ENCODE results near the gene MAP2. TPM values are rescaled to one million over a fixed set of nuclear protein-coding genes. Genes with fewer than 3 reads are reported as not detected.

The MAP2 gene
- total and polyA plus RNA-seq, 7 donors = 0.72 to 6.5 (median 1.8) TPM

GRCh38 chr2:209613649-209614305 lies 189.9 kb downstream of the MAP2 start:
- Histone ChIP-seq H3K9me3 (no peaks in the 10 kb centered on the region), H3K4me1 (no peaks in the 10 kb centered on the region), H3K4me3 (no peak overlapping the region), H3K36me3 (ENCODE audit: insufficient read depth in 1 of 2, low read depth in 1 of 2) (no peaks in the 10 kb centered on the region), H3K27me3 (ENCODE audit: insufficient read depth in 3 of 3, low read length in 2 of 3) (no peaks in the 10 kb centered on the region), H3K27ac (no peak overlapping the region)
- DNase-seq (no peak), ATAC-seq (no peak)
- no peak for TF ChIP-seq CTCF (IDR thresholded peaks at IDR 0.05)
- 61 to 65% (median 64%) methylated on average over 5 of the region's 5 CpGs for WGBS, 3 donors
- intact Hi-C loops (cut with DNase I) = no loop called here

GRCh38 chr2:209614690-209615369 lies 191.0 kb downstream of the MAP2 start:
- Histone ChIP-seq H3K36me3 (ENCODE audit: insufficient read depth in 1 of 2, low read depth in 1 of 2) (no peaks in the 10 kb centered on the region), H3K27ac (no peak overlapping the region), H3K4me3 (no peak overlapping the region), H3K4me1 (no peaks in the 10 kb centered on the region), H3K9me3 (no peaks in the 10 kb centered on the region), H3K27me3 (ENCODE audit: insufficient read depth in 3 of 3, low read length in 2 of 3) (no peaks in the 10 kb centered on the region)
- ATAC-seq (no peak), DNase-seq (no peak)
- TF ChIP-seq CTCF (IDR thresholded peaks at IDR 0.05) = no peak
- 31 to 38% (median 36%) methylated on average over 6 of the region's 6 CpGs for WGBS, 3 donors
- intact Hi-C loops (cut with DNase I) = no loop called here

DNA sequence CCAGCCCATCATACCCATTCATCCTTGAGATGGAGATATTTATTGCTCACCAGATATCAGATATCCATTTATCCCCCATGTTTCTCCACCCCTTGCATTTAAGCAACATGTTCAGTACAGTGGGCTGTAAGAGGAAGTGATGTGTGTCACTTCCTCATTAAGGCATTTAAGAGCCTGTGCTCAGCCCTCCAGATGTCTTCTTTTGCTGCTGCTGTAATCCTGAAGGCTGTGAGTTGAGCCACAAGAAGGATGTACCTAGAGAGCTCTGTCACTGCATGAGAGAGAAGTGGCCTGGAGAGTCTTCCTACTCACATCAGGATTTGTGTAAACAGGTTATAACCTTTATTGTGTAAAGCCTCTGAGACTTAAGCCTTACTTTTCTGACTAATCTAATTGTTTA lies 195.9 kb downstream of the MAP2 start:
- no peak for ATAC-seq
- no peak for TF ChIP-seq CTCF (IDR thresholded peaks at IDR 0.05)
- intact Hi-C loops (cut with DNase I) = no loop called here

DNA sequence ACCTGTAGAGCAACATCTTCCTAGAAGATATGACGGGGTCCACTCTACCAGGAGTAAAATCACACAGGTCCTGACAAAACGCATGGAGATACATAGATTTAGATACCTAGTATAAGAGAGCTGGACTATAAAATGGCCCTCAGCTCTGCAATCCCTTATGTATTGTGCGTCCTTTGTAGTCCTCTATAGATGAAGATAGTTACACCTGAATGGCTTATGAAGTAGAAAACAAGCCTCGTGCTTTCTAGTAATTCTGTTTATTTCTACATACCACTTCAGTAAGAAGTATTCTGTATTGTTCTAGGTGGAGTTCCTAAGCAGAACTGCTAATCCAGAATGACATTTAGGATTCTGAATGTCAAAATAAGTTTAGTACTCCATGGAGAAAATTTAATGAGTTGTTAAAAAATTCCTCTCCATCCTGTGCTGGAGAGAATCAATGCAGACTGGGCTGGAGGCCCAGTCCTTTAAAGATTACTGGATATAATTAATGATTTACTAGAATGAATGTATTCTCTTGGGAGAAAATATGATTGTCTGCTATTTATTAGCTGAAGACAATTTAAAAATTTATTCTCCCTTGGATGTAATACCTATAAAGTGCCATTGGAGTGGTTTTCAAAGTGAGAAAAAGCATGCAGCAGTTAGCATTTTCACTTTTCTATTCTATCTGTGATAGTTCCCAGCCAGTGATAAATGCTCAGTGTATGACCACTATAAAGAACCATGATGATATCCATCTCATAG lies 200.5 kb downstream of the MAP2 start:
- no peak overlapping the region for H3K4me3 ChIP-seq
- H3K27ac ChIP-seq = no peak overlapping the region
- no peaks in the 10 kb centered on the region for H3K36me3 ChIP-seq (ENCODE audit: insufficient read depth in 1 of 2, low read depth in 1 of 2)
- H3K4me1 ChIP-seq = no peaks in the 10 kb centered on the region
- H3K27me3 ChIP-seq (ENCODE audit: insufficient read depth in 3 of 3, low read length in 2 of 3) = no peaks in the 10 kb centered on the region
- 90 to 95% (median 95%) methylated on average over 4 of the region's 4 CpGs for WGBS, 3 donors
- H3K9me3 ChIP-seq = no peaks in the 10 kb centered on the region
- DNase-seq = no peak
- no peak for ATAC-seq
- intact Hi-C loops (cut with DNase I) = no loop called here
- no peak for TF ChIP-seq CTCF (IDR thresholded peaks at IDR 0.05)

More for the DNA sequence above, 195.9 kb downstream of the MAP2 start:
- no peak overlapping the region for H3K27ac ChIP-seq
- no peaks in the 10 kb centered on the region for H3K4me1 ChIP-seq
- DNase-seq = no peak
- H3K4me3 ChIP-seq = no peak overlapping the region
- no peaks in the 10 kb centered on the region for H3K27me3 ChIP-seq (ENCODE audit: insufficient read depth in 3 of 3, low read length in 2 of 3)
- no peaks in the 10 kb centered on the region for H3K9me3 ChIP-seq
- no peaks in the 10 kb centered on the region for H3K36me3 ChIP-seq (ENCODE audit: insufficient read depth in 1 of 2, low read depth in 1 of 2)

Data from psoas muscle (tissue), 8 donors.